GM11168 (cell line): ENCODE measurements around the gene NPLOC4.

Source experiments
- in situ Hi-C: fragments of 300-500 bp; cut with MboI; formaldehyde crosslinking; loops from one replicate; pipeline ENCODE4 v1.12.0; 2022; ENCODE audit warnings: low sequenced_read_pairs; ENCODE audit not compliant: unreplicated experiment

NPLOC4 gene

GRCh38 chr17:81573794-81574642, 62.9 kb downstream of the NPLOC4 start:
- in situ Hi-C loops: no loop called here

- in situ Hi-C loops: no loop called here
Observed at GRCh38 chr17:81572563-81573168, 64.2 kb downstream of the NPLOC4 start.

GRCh38 chr17:81570964-81571363, 65.9 kb downstream of the NPLOC4 start:
- in situ Hi-C loops: no loop called here

GRCh38 chr17:81569986-81570514, 66.9 kb downstream of the NPLOC4 start:
- in situ Hi-C loops: no loop called here

DNA sequence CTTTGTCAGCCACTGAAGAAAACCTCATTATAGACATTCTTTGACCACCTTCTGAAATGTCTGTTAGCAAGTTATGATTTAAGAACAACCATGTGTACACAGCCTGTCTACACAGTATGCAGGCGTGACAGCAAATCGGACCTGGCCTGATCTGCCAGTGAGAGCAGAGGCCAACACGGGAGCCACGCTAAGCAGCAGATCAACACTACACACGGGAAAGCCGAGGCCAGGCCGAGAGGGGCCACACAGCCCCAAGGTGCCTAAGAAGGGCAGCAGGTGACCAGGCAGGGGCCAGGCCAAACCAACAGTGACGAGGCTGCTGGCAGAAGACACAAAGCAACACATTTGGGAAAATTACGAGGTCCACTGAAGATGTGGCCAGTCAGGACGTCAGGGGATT, 68.5 kb downstream of the NPLOC4 start:
- in situ Hi-C loops: no loop called here

- in situ Hi-C loops: no loop called here
Observed at GRCh38 chr17:81567191-81567590, 69.7 kb downstream of the NPLOC4 start.

DNA sequence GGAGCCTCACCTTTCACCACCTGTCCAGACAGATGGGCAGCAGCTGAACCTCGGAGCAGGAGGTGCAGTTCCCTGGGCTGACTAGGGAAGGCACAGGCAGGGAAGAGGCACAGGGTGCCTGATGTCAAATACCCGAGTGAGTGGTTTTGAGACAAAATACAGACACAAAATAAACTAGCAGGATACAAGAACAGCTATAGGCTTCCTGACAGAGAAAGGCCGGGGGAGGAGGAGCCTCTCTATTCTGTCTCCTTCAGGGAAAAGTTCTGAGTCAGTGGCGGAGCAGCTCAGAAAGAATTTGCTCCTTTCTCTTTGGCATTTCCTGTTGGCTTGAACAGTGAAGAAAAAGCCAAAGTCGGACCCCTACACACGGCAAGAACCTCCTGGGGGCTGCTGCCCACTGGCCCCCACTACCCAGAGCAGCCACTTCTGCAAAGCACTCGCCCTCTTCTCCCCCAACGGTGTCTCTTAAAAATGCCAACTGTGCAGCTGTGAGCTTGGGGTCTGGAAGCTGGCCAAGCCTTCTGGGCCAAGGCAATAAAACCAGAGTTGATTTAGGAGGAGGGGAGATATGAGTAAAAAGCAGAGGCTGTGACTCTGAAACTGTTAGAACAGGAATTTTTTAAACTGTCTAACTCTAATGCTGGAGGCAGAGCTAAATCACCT, 70.3 kb downstream of the NPLOC4 start:
- in situ Hi-C loops: no loop called here

DNA sequence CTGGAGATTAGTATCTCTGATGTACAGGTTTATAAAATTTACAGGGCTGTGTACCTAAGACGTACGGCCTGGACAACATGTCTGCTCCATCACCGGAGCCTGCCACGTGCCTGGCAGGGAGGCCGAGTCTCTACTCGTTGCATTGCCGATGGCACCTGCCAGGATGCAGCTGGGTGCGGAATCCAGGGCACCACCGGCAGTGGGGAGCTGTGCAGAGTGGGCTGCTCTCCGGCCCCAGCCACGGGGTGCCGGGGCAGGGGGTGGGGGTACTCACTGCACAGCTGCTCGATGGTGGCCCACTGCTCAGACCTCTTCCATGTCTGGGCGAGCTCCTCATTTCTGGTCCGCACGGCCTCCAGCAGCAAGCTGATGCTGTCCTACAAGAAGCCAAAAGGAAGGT, 71.7 kb downstream of the NPLOC4 start:
- in situ Hi-C loops: no loop called here

DNA sequence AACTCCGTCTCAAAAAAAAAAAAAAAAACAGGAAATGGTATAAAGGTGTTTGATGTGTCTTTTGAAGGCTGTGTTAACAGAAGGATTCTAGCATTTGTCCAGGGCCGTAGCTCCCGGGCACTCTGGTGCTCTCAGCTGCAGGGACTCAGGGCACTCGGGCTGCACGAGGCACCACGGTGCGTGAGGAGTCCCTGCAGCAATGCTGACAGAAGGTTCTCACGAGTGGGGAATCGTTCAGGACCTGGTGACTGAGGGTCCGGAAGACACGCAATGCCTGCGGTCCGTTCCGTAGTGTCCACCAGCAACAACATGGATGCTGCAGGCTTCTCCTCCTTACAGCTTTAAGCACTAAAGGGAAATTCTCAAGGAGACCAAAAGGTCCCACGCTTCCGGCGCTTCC, 72.1 kb downstream of the NPLOC4 start:
- in situ Hi-C loops: no loop called here

DNA sequence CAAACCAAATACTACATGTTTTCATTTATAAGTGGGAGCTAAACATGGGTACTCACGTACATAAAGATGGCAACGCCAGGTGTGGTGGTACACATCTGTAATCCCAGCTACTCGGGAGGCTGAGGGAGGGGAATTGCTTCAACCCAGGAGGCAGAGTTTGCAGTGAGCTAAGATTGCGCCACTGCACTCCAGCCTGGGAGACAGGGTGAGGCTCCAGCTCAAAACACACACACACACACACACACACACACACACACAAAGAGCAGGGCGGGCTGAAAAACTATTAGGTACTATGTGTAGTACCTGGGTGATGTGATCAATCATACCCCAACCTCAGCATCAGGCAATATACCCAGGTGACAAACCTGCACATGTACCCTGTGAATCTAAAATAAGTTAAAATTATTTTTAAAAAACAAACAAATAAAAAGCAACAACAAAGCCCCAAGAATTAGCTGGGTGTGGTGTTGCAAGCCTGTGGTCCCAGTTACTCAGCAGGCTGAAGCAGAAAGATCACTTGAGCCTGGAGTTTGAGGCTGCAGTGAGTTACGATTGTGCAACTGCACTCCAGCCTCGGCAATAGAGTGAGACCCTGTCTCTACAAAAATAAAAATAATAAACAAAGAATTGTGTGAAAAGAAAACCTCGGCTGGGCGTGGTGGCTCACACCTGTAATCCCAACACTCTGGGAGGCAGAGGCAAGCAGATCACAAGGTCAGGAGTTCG, 72.9 kb downstream of the NPLOC4 start:
- in situ Hi-C loops: no loop called here

- in situ Hi-C loops: no loop called here
Observed at GRCh38 chr17:81561494-81561885, 75.4 kb downstream of the NPLOC4 start.

DNA sequence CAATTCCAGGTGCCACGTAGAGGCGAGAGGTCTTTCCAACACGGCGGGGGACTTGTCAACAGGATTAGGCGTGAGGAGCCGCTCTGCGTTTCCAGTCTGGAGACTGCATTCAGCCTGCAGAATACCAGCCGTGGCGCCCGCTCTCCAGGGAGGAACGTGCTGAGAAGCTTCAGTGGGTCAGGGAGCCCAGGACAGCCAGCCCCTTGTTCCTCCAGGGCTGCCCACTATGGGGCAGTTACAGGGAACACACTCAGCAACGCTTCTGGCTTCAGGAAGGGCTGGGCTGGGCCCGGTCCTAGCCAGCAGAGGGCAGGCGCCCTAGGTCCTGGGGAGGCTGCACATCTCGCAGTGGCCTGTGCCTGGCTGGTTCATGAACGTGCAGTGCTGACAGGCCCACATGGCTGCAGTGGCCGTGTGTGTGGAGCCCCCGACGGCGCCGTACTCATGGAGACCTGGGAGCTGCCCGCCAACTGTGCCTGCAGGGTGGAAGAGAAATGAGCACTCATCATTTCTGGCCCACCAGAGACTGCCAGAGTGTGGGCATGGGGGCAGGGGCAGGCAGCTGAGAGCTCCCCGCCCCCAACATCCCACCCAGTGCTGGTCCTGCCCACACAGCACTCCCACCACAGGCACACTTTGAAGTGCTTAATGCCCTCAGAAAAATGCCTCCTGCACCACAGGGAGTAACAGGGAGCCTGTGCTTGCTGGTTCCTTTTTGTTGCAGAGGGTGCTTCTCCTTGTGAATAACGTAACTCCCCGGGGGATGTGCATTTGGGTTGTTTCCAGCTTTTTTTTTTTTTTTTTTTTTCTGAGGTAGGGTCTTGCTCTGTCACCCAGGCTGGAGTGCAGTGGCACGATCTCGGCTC, 77.7 kb downstream of the NPLOC4 start:
- in situ Hi-C loops: no loop called here

GRCh38 chr17:81558115-81558468, 78.8 kb downstream of the NPLOC4 start:
- in situ Hi-C loops: no loop called here

GRCh38 chr17:81557276-81558114, 79.4 kb downstream of the NPLOC4 start:
- in situ Hi-C loops: no loop called here

GRCh38 chr17:81556863-81557262, 80.0 kb downstream of the NPLOC4 start:
- in situ Hi-C loops: no loop called here

DNA sequence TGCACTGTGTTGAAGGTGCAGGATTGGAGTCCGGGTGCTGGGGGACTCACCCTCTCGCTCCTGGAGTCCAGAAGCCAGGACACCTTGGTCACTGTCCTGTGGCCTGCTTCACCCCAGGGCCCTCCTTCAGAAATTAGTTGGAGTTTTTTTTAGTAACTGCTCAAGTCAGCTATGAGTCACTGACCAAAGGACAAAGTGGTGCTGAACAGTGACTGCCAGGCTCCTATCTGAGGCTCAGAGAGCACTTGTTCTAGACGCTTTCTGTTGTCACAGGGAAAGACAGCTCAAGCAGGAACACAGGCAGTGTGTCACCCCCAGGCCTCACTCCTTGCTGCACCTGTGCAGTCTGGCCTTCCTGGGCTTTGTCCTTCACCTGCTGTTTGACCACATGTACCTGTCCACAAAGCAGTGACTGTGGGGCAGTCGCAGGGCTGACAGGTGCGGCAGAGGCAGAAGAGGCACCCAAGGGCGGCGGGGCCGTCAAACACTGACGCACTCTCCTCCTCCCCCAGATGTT, 80.7 kb downstream of the NPLOC4 start:
- in situ Hi-C loops: no loop called here

- in situ Hi-C loops: no loop called here
Observed at GRCh38 chr17:81553616-81554181, 83.2 kb downstream of the NPLOC4 start.

DNA sequence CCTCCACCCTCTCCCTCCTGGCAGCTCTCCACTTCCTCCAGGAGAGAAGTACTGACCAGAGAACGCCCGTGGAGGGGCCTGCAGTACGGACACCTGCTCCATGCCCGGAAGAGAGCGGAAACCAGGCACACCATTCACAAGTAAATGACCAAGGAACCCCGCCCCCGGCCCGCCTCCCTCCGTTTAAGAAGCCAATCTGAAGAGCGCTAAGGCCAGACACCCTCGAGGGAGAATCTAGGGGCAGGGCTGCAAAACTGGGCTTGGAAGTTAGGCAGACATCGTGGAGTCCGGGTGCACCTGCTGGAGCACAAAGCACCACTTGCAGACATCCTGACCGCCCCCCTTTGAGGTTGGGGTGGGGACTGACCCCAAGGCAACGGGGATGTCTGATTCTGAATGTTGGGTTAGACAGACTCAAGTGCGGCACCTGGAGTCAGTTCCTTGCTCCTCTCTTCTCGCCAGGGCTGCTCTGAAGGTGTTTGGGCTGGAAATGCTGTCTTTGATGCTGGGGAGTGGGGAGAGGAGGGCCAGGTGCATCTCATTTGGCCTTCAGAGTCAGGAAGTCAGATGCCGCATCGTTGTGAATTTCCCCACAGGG, 83.8 kb downstream of the NPLOC4 start:
- in situ Hi-C loops: no loop called here
